Measurements from ENCODE around the gene SSH2.

- TF ChIP-seq ZNF670 (tag by site-specific recombination; IDR thresholded peaks at IDR 0.05; ENCODE audit: low read depth) = no peak
- no peak for TF ChIP-seq CTCF (tag by site-specific recombination; IDR thresholded peaks at IDR 0.05)
Measured at GRCh38 chr17:29962656-29963055, 32.6 kb upstream of the SSH2 start.

All from HEK293 (cell line).